GM12878 (cell line): Measurements from ENCODE around the gene FXN. TPM values are rescaled to one million over a fixed set of nuclear protein-coding genes. Genes with fewer than 3 reads are reported as not detected.

Experiments used
- CHD2 ChIP-seq: IDR thresholded peaks from 2 replicates; pipeline ENCODE4 v1.6.1; 2011; ENCODE audit warnings: low read depth, low read length, improper control_type of control experiment, borderline replicate concordance
- NFIC ChIP-seq: IDR thresholded peaks from 2 replicates; pipeline ENCODE4 v1.6.1; 2012; ENCODE audit warnings: low read depth, mild to moderate bottlenecking, inconsistent platforms, low read length, moderate library complexity
- NR2C1 ChIP-seq: fragments of 450-650 bp; IDR thresholded peaks from 2 replicates; pipeline ENCODE4 v1.6.1; 2017; ENCODE audit warnings: antibody characterized with exemption, mild to moderate bottlenecking, moderate library complexity
- SIN3A ChIP-seq: IDR thresholded peaks from 2 replicates; pipeline ENCODE4 v1.6.1; 2012; ENCODE audit warnings: low read depth, low read length, improper control_type of control experiment
- SMAD1 ChIP-seq: fragments of 450-650 bp; IDR thresholded peaks from 2 replicates; pipeline ENCODE4 v1.6.1; 2018; ENCODE audit warnings: mild to moderate bottlenecking, low read depth; ENCODE audit not compliant: partially characterized antibody
- polyA plus RNA-seq, 11 experiments: library from polyadenylated mRNA; depleted of rRNA in 4 of 11; unstranded in 6 of 11; stranded (reverse) in 5 of 11; fragments of >200 nt; fragmentation: Nextera tagmentation in 4 of 11; fragmentation: Illumina TruSeq in 1 of 11; extraction: Ambion mirVana in 4 of 11; extraction: Trizol in 1 of 11; gene quantifications; 1 replicate in 1 of 11; 2 replicates in 10 of 11; pipeline versions ENCODE4 v1.2.1 to v1.2.3, GENCODE V29; 2011 to 2016; ENCODE audit warnings: inconsistent platforms in 2 of 11, missing spikeins in 2 of 11, low read depth in 1 of 11
- total RNA-seq, 4 experiments: library from RNA; depleted of rRNA in 3 of 4; stranded (reverse); fragments of >200 nt in 3 of 4; fragmentation: Illumina TruSeq in 1 of 4; extraction: Trizol in 1 of 4; gene quantifications; 2 replicates each; pipeline versions ENCODE4 v1.2.1 to v1.2.3, GENCODE V29; 2013 to 2021
- TF ChIP-seq, protein P1 (sequence below): IDR thresholded peaks from 2 replicates; pipeline ENCODE4 v1.6.1; 2012; ENCODE audit warnings: improper control_type of control experiment, low read depth, low read length; ENCODE audit not compliant: insufficient replicate concordance
- TF ChIP-seq, protein P2 (sequence below): IDR thresholded peaks from 2 replicates; pipeline ENCODE4 v1.6.1; 2011; ENCODE audit warnings: borderline replicate concordance, low read depth, mild to moderate bottlenecking, moderate library complexity, mixed read lengths, low read length; ENCODE audit not compliant: insufficient read depth; ENCODE audit errors: extremely low read length
- TF ChIP-seq, protein P3 (sequence below): fragments of 150-350 bp; IDR thresholded peaks from 2 replicates; pipeline ENCODE4 v1.6.1; 2016; ENCODE audit warnings: low read depth, low read length
- TF ChIP-seq, protein P4 (sequence below): fragments of 450-650 bp; formaldehyde crosslinking; IDR thresholded peaks from 2 replicates; pipeline ENCODE4 v1.4.0; 2020; ENCODE audit warnings: mild to moderate bottlenecking, moderate library complexity
- TF ChIP-seq, protein P5 (sequence below): fragments of 450-650 bp; IDR thresholded peaks from 2 replicates; pipeline ENCODE4 v1.6.1; 2018; ENCODE audit warnings: borderline replicate concordance, mild to moderate bottlenecking; ENCODE audit not compliant: partially characterized antibody

The FXN gene
- total and polyA plus RNA-seq, 10 of the 15 experiments (the other 5 are each of a cell fraction or from before 2014, with no cell fraction given) = 7.3 to 78.0 (median 23.2) TPM

DNA sequence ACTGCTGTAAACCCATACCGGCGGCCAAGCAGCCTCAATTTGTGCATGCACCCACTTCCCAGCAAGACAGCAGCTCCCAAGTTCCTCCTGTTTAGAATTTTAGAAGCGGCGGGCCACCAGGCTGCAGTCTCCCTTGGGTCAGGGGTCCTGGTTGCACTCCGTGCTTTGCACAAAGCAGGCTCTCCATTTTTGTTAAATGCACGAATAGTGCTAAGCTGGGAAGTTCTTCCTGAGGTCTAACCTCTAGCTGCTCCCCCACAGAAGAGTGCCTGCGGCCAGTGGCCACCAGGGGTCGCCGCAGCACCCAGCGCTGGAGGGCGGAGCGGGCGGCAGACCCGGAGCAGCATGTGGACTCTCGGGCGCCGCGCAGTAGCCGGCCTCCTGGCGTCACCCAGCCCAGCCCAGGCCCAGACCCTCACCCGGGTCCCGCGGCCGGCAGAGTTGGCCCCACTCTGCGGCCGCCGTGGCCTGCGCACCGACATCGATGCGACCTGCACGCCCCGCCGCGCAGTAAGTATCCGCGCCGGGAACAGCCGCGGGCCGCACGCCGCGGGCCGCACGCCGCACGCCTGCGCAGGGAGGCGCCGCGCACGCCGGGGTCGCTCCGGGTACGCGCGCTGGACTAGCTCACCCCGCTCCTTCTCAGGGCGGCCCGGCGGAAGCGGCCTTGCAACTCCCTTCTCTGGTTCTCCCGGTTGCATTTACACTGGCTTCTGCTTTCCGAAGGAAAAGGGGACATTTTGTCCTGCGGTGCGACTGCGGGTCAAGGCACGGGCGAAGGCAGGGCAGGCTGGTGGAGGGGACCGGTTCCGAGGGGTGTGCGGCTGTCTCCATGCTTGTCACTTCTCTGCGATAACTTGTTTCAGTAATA is at the start of gene FXN (continued):
- TF ChIP-seq SMAD1 (no peak), NR2C1 (peak; percentile 52), NFIC (no peak), SIN3A (0 out of 2 replicates have a peak, but pooled peaks have one; percentile 19), CHD2 (no peak)
- TF ChIP-seq, protein P1, sequence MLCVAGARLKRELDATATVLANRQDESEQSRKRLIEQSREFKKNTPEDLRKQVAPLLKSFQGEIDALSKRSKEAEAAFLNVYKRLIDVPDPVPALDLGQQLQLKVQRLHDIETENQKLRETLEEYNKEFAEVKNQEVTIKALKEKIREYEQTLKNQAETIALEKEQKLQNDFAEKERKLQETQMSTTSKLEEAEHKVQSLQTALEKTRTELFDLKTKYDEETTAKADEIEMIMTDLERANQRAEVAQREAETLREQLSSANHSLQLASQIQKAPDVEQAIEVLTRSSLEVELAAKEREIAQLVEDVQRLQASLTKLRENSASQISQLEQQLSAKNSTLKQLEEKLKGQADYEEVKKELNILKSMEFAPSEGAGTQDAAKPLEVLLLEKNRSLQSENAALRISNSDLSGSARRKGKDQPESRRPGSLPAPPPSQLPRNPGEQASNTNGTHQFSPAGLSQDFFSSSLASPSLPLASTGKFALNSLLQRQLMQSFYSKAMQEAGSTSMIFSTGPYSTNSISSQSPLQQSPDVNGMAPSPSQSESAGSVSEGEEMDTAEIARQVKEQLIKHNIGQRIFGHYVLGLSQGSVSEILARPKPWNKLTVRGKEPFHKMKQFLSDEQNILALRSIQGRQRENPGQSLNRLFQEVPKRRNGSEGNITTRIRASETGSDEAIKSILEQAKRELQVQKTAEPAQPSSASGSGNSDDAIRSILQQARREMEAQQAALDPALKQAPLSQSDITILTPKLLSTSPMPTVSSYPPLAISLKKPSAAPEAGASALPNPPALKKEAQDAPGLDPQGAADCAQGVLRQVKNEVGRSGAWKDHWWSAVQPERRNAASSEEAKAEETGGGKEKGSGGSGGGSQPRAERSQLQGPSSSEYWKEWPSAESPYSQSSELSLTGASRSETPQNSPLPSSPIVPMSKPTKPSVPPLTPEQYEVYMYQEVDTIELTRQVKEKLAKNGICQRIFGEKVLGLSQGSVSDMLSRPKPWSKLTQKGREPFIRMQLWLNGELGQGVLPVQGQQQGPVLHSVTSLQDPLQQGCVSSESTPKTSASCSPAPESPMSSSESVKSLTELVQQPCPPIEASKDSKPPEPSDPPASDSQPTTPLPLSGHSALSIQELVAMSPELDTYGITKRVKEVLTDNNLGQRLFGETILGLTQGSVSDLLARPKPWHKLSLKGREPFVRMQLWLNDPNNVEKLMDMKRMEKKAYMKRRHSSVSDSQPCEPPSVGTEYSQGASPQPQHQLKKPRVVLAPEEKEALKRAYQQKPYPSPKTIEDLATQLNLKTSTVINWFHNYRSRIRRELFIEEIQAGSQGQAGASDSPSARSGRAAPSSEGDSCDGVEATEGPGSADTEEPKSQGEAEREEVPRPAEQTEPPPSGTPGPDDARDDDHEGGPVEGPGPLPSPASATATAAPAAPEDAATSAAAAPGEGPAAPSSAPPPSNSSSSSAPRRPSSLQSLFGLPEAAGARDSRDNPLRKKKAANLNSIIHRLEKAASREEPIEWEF = no peak
- TF ChIP-seq, protein P2, sequence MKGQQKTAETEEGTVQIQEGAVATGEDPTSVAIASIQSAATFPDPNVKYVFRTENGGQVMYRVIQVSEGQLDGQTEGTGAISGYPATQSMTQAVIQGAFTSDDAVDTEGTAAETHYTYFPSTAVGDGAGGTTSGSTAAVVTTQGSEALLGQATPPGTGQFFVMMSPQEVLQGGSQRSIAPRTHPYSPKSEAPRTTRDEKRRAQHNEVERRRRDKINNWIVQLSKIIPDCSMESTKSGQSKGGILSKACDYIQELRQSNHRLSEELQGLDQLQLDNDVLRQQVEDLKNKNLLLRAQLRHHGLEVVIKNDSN = no peak
- TF ChIP-seq, protein P3, sequence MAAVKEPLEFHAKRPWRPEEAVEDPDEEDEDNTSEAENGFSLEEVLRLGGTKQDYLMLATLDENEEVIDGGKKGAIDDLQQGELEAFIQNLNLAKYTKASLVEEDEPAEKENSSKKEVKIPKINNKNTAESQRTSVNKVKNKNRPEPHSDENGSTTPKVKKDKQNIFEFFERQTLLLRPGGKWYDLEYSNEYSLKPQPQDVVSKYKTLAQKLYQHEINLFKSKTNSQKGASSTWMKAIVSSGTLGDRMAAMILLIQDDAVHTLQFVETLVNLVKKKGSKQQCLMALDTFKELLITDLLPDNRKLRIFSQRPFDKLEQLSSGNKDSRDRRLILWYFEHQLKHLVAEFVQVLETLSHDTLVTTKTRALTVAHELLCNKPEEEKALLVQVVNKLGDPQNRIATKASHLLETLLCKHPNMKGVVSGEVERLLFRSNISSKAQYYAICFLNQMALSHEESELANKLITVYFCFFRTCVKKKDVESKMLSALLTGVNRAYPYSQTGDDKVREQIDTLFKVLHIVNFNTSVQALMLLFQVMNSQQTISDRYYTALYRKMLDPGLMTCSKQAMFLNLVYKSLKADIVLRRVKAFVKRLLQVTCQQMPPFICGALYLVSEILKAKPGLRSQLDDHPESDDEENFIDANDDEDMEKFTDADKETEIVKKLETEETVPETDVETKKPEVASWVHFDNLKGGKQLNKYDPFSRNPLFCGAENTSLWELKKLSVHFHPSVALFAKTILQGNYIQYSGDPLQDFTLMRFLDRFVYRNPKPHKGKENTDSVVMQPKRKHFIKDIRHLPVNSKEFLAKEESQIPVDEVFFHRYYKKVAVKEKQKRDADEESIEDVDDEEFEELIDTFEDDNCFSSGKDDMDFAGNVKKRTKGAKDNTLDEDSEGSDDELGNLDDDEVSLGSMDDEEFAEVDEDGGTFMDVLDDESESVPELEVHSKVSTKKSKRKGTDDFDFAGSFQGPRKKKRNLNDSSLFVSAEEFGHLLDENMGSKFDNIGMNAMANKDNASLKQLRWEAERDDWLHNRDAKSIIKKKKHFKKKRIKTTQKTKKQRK = no peak
- TF ChIP-seq, protein P4, sequence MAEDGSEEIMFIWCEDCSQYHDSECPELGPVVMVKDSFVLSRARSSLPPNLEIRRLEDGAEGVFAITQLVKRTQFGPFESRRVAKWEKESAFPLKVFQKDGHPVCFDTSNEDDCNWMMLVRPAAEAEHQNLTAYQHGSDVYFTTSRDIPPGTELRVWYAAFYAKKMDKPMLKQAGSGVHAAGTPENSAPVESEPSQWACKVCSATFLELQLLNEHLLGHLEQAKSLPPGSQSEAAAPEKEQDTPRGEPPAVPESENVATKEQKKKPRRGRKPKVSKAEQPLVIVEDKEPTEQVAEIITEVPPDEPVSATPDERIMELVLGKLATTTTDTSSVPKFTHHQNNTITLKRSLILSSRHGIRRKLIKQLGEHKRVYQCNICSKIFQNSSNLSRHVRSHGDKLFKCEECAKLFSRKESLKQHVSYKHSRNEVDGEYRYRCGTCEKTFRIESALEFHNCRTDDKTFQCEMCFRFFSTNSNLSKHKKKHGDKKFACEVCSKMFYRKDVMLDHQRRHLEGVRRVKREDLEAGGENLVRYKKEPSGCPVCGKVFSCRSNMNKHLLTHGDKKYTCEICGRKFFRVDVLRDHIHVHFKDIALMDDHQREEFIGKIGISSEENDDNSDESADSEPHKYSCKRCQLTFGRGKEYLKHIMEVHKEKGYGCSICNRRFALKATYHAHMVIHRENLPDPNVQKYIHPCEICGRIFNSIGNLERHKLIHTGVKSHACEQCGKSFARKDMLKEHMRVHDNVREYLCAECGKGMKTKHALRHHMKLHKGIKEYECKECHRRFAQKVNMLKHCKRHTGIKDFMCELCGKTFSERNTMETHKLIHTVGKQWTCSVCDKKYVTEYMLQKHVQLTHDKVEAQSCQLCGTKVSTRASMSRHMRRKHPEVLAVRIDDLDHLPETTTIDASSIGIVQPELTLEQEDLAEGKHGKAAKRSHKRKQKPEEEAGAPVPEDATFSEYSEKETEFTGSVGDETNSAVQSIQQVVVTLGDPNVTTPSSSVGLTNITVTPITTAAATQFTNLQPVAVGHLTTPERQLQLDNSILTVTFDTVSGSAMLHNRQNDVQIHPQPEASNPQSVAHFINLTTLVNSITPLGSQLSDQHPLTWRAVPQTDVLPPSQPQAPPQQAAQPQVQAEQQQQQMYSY (CRISPR knock-in tag) = no peak
- TF ChIP-seq, protein P5, sequence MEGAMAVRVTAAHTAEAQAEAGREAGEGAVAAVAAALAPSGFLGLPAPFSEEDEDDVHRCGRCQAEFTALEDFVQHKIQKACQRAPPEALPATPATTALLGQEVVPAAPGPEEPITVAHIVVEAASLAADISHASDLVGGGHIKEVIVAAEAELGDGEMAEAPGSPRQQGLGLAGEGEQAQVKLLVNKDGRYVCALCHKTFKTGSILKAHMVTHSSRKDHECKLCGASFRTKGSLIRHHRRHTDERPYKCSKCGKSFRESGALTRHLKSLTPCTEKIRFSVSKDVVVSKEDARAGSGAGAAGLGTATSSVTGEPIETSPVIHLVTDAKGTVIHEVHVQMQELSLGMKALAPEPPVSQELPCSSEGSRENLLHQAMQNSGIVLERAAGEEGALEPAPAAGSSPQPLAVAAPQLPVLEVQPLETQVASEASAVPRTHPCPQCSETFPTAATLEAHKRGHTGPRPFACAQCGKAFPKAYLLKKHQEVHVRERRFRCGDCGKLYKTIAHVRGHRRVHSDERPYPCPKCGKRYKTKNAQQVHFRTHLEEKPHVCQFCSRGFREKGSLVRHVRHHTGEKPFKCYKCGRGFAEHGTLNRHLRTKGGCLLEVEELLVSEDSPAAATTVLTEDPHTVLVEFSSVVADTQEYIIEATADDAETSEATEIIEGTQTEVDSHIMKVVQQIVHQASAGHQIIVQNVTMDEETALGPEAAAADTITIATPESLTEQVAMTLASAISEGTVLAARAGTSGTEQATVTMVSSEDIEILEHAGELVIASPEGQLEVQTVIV = no peak
